Neural cell (in vitro differentiated cells): ENCODE data around the gene KMT2E. TPM values are rescaled to one million over a fixed set of nuclear protein-coding genes. Genes with fewer than 3 reads are reported as not detected.

Experiments
- H2AFZ ChIP-seq: fragments of 200-600, 300-800 bp; sonication (generic), shearing (Covaris generic); 2 replicates; pipeline ENCODE4 v1.6.0; 2014; ENCODE audit warnings: low read depth, mild to moderate bottlenecking, antibody characterized with exemption, low read length, moderate library complexity
- H3F3A ChIP-seq: fragments of 200-600 bp; shearing (Covaris generic); 2 replicates; pipeline ENCODE4 v1.6.1; 2016; ENCODE audit warnings: mild to moderate bottlenecking, moderate library complexity, mixed read lengths, antibody characterized with exemption, low read length; ENCODE audit not compliant: insufficient read depth, poor library complexity, severe bottlenecking
- H3K27ac ChIP-seq: fragments of 200-600, 300-800 bp; sonication (generic), shearing (Covaris generic); 2 replicates; pipeline ENCODE4 v1.5.1; 2014; ENCODE audit warnings: mild to moderate bottlenecking, low read length, moderate library complexity
- H3K27me3 ChIP-seq: fragments of 300-800, 200-600 bp; sonication (generic), shearing (Covaris generic); 2 replicates; pipeline ENCODE4 v1.6.0; 2014; ENCODE audit warnings: mild to moderate bottlenecking, low read depth, low read length, moderate library complexity; ENCODE audit not compliant: insufficient read depth
- H3K36me3 ChIP-seq: fragments of 300-800, 200-600 bp; sonication (generic), shearing (Covaris generic); 2 replicates; pipeline ENCODE4 v1.5.1; 2014; ENCODE audit warnings: mild to moderate bottlenecking, antibody characterized with exemption, low read length, moderate library complexity; ENCODE audit not compliant: insufficient read depth
- H3K4me2 ChIP-seq: fragments of 300-800, 200-600 bp; sonication (generic), shearing (Covaris generic); 2 replicates; pipeline ENCODE4 v1.6.0; 2014; ENCODE audit warnings: mild to moderate bottlenecking, low read length
- H3K4me3 ChIP-seq: fragments of 300-800, 200-600 bp; sonication (generic), shearing (Covaris generic); 2 replicates; pipeline ENCODE4 v1.5.1; 2014; ENCODE audit warnings: mild to moderate bottlenecking, low read length, moderate library complexity
- H3K79me2 ChIP-seq: fragments of 200-600 bp; shearing (Covaris generic); replicated peaks from 2 replicates; pipeline ENCODE4 v1.6.0; 2014; ENCODE audit warnings: mild to moderate bottlenecking, low read length, moderate library complexity; ENCODE audit not compliant: insufficient read depth
- H3K9ac ChIP-seq: fragments of 300-800, 200-600 bp; sonication (generic), shearing (Covaris generic); 2 replicates; pipeline ENCODE4 v1.6.1; 2016; ENCODE audit warnings: mild to moderate bottlenecking, low read length, mixed read lengths
- H3K9me2 ChIP-seq: fragments of 200-600 bp; shearing (Covaris generic); 2 replicates; pipeline ENCODE4 v1.6.1; 2016; ENCODE audit warnings: mild to moderate bottlenecking, low read length, mixed read lengths; ENCODE audit not compliant: insufficient read depth
- H3K9me3 ChIP-seq: fragments of 200-600, 300-800 bp; sonication (generic), shearing (Covaris generic); 2 replicates; pipeline ENCODE4 v1.6.1; 2016; ENCODE audit warnings: mild to moderate bottlenecking, mixed run types, low read length, moderate library complexity, mixed read lengths
- H4K20me1 ChIP-seq: fragments of 200-600 bp; shearing (Covaris generic); 2 replicates; pipeline ENCODE4 v1.6.1; 2016; ENCODE audit warnings: mild to moderate bottlenecking, mixed run types; ENCODE audit not compliant: insufficient read depth
- EP300 ChIP-seq: fragments of 450-650 bp; conservative IDR thresholded peaks from 2 replicates; pipeline ENCODE4 v1.6.1; 2014; ENCODE audit warnings: antibody characterized with exemption, mild to moderate bottlenecking, moderate library complexity; ENCODE audit not compliant: poor library complexity, severe bottlenecking
- EZH2 ChIP-seq: fragments of 200-600, 300-800 bp; shearing (Covaris generic), sonication (generic); IDR thresholded peaks from 2 replicates; pipeline ENCODE4 v1.6.1; 2014; ENCODE audit warnings: antibody characterized with exemption, low read length, borderline replicate concordance, mild to moderate bottlenecking; ENCODE audit not compliant: insufficient read depth, poor library complexity, severe bottlenecking
- MXI1 ChIP-seq: fragments of 450-650 bp; conservative IDR thresholded peaks from 2 replicates; pipeline ENCODE4 v1.6.1; 2014; ENCODE audit warnings: antibody characterized with exemption, mild to moderate bottlenecking; ENCODE audit not compliant: poor library complexity, severe bottlenecking
- POLR2AphosphoS5 ChIP-seq: IDR thresholded peaks from 2 replicates; pipeline ENCODE4 v1.6.1; 2012
- RAD21 ChIP-seq: fragments of 450-650 bp; conservative IDR thresholded peaks from 2 replicates; pipeline ENCODE4 v1.6.1; 2014; ENCODE audit warnings: antibody characterized with exemption, mild to moderate bottlenecking, moderate library complexity
- SMC3 ChIP-seq: fragments of 450-650 bp; conservative IDR thresholded peaks from 2 replicates; pipeline ENCODE4 v1.6.1; 2014; ENCODE audit warnings: antibody characterized with exemption, mild to moderate bottlenecking, moderate library complexity; ENCODE audit not compliant: poor library complexity
- TAF1 ChIP-seq: IDR thresholded peaks from 2 replicates; pipeline ENCODE4 v1.6.1; 2012; ENCODE audit warnings: low read depth
- polyA plus RNA-seq: library from polyadenylated mRNA; depleted of rRNA; stranded (reverse); fragments of >200 nt; gene quantifications from 2 replicates; pipeline ENCODE4 v1.2.3, GENCODE V29; 2014
- TF ChIP-seq, protein P1 (sequence below): IDR thresholded peaks from 2 replicates; pipeline ENCODE4 v1.6.1; 2012; ENCODE audit warnings: borderline replicate concordance
- TF ChIP-seq, protein P2 (sequence below): fragments of 450-650 bp; IDR thresholded peaks from 2 replicates; pipeline ENCODE4 v1.5.1; 2014; ENCODE audit warnings: antibody characterized with exemption, mild to moderate bottlenecking, moderate library complexity; ENCODE audit not compliant: poor library complexity, severe bottlenecking

The KMT2E gene
- polyA plus RNA-seq, 1 donor from 2014 or later = 78.4 TPM

DNA sequence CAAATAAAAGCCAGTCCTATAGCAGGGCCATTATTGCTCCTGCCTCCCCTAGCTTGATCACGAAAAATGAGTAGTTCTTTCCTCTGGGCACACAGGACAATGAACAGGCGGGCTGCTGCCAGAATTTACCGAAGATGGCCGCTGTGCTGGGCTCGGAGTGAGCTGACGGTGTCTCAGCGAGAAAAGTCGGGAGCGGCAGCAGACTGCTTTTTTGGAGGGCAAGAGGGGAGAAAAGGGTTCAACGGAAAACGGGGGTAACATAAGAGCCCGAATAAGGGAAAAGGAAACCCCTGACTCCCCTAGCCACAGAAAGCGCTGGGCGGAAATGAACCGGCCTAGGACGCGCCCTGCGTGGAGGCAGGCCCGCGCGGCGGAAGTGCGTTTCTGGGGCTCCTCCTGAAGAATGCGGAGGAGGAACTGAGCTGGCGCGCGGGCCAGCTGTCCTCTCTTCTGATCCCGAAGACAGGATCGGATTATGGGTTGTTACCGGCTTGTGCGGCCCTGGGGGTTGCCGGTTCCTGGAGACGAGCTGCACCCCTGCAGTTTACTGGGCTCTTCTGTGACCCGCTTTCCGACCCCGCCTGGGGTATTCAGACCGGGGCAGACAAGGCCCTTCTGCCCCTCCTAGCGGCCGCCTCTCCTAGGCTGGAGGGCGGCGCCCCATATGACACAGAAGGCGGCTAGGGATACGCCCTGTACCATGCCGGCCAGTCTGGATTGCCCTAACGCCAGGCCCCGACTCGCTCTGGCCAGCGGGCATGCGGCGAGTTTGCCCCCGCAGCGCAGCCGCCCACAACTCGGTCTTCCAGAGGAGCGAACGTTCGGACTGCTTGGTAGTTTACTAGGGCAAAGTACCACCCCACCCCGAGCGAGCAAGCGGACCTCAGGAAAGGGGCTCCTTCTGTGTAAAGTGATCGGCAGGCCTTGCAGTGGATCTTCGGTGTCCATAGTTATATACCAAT is 30.1 kb upstream of the KMT2E start:
- no peaks in the 10 kb centered on the region for H3K27me3 ChIP-seq
- peak overlapping the region; percentile 75 for H3K4me2 ChIP-seq
- no peaks in the 10 kb centered on the region for H4K20me1 ChIP-seq
- peaks cover 47% of the 10 kb centered on the region for H3K79me2 ChIP-seq
- H3K9ac ChIP-seq = peak overlapping the region; percentile 72
- no peaks in the 10 kb centered on the region for H3K9me3 ChIP-seq
- peak overlapping the region; percentile 63 for H3K4me3 ChIP-seq
- H3K36me3 ChIP-seq = no peaks in the 10 kb centered on the region
- peak overlapping the region; percentile 80 for H3K27ac ChIP-seq
- no peak for TF ChIP-seq SMC3
- TF ChIP-seq EZH2 = no peak
- TF ChIP-seq, protein P1, sequence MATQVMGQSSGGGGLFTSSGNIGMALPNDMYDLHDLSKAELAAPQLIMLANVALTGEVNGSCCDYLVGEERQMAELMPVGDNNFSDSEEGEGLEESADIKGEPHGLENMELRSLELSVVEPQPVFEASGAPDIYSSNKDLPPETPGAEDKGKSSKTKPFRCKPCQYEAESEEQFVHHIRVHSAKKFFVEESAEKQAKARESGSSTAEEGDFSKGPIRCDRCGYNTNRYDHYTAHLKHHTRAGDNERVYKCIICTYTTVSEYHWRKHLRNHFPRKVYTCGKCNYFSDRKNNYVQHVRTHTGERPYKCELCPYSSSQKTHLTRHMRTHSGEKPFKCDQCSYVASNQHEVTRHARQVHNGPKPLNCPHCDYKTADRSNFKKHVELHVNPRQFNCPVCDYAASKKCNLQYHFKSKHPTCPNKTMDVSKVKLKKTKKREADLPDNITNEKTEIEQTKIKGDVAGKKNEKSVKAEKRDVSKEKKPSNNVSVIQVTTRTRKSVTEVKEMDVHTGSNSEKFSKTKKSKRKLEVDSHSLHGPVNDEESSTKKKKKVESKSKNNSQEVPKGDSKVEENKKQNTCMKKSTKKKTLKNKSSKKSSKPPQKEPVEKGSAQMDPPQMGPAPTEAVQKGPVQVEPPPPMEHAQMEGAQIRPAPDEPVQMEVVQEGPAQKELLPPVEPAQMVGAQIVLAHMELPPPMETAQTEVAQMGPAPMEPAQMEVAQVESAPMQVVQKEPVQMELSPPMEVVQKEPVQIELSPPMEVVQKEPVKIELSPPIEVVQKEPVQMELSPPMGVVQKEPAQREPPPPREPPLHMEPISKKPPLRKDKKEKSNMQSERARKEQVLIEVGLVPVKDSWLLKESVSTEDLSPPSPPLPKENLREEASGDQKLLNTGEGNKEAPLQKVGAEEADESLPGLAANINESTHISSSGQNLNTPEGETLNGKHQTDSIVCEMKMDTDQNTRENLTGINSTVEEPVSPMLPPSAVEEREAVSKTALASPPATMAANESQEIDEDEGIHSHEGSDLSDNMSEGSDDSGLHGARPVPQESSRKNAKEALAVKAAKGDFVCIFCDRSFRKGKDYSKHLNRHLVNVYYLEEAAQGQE = peak; percentile 73
- TF ChIP-seq EP300 = no peak
- TF ChIP-seq POLR2AphosphoS5 = peak; percentile 75
- peak; percentile 30 for TF ChIP-seq MXI1
- peak; percentile 74 for TF ChIP-seq TAF1
- TF ChIP-seq, protein P2, sequence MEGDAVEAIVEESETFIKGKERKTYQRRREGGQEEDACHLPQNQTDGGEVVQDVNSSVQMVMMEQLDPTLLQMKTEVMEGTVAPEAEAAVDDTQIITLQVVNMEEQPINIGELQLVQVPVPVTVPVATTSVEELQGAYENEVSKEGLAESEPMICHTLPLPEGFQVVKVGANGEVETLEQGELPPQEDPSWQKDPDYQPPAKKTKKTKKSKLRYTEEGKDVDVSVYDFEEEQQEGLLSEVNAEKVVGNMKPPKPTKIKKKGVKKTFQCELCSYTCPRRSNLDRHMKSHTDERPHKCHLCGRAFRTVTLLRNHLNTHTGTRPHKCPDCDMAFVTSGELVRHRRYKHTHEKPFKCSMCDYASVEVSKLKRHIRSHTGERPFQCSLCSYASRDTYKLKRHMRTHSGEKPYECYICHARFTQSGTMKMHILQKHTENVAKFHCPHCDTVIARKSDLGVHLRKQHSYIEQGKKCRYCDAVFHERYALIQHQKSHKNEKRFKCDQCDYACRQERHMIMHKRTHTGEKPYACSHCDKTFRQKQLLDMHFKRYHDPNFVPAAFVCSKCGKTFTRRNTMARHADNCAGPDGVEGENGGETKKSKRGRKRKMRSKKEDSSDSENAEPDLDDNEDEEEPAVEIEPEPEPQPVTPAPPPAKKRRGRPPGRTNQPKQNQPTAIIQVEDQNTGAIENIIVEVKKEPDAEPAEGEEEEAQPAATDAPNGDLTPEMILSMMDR = peak; percentile 48
- TF ChIP-seq RAD21 = no peak
- no peaks in the 10 kb centered on the region for H3K9me2 ChIP-seq
- H2AFZ ChIP-seq = peak overlapping the region; percentile 4
- H3F3A ChIP-seq = peaks cover 4% of the 10 kb centered on the region

DNA sequence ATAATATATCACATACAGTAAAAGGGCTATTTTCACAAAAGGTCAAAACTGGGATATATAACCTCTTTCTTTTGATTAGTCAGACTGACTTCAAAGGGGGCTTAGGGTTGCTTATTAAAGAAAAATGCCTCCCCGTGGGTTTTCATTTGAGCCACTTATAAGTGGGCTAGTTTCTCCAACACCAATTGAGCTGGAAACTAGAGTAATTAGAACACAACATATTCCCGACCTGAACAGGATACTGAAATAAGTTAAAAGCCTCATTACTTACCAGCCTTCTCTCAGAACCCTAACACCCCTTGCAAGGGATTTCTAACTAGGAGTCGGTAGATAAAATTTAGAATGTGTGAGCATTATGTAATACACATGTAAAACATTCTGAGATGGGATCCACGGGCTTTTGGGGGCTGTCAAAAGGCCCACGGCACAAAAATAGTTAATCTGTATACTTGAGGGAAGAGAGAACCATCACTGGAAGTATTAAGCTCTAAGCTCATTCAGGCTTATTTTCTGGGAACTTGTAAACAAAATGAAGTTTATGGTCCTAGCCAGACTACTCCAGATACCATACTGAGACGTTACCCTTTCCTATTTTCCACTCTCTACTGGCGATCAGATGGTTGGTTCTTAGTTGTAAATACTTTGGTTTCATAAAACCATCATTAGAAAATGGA is 29.3 kb upstream of the KMT2E start:
- no peaks in the 10 kb centered on the region for H3K9me2 ChIP-seq
- TF ChIP-seq SMC3 (no peak), RAD21 (no peak), MXI1 (no peak), EZH2 (no peak), EP300 (no peak), POLR2AphosphoS5 (no peak), TAF1 (no peak)
- TF ChIP-seq, protein P2 = no peak
- TF ChIP-seq, protein P1 = no peak
- H3K4me2 ChIP-seq = peak overlapping the region; percentile 75
- no peak overlapping the region for H2AFZ ChIP-seq
- H3K9ac ChIP-seq = peak overlapping the region; percentile 72
- no peaks in the 10 kb centered on the region for H3K36me3 ChIP-seq
- H3K9me3 ChIP-seq = no peaks in the 10 kb centered on the region
- no peaks in the 10 kb centered on the region for H3K27me3 ChIP-seq
- peaks cover 4% of the 10 kb centered on the region for H3F3A ChIP-seq
- H4K20me1 ChIP-seq = no peaks in the 10 kb centered on the region
- peak overlapping the region; percentile 80 for H3K27ac ChIP-seq
- peak overlapping the region; percentile 63 for H3K4me3 ChIP-seq
- peaks cover 47% of the 10 kb centered on the region for H3K79me2 ChIP-seq
